NCI-H1092 treated with DMSO at 0.1 percent for 48 hours (cell line): Measurements from ENCODE around the gene CFAP46.
A peak's percentile ranks its signal among the peaks of the same experiment; 100 is the strongest.
"Not testable (repeated sequence)": the region's sequence is repeated elsewhere in the genome, so short reads cannot be mapped to it uniquely, and the experiment has no call there.

ENCODE experiments used
- DNase-seq: peaks from one replicate; lab custom pipeline; 2025; lab: John Stamatoyannopoulos, UW

Gene CFAP46

DNA sequence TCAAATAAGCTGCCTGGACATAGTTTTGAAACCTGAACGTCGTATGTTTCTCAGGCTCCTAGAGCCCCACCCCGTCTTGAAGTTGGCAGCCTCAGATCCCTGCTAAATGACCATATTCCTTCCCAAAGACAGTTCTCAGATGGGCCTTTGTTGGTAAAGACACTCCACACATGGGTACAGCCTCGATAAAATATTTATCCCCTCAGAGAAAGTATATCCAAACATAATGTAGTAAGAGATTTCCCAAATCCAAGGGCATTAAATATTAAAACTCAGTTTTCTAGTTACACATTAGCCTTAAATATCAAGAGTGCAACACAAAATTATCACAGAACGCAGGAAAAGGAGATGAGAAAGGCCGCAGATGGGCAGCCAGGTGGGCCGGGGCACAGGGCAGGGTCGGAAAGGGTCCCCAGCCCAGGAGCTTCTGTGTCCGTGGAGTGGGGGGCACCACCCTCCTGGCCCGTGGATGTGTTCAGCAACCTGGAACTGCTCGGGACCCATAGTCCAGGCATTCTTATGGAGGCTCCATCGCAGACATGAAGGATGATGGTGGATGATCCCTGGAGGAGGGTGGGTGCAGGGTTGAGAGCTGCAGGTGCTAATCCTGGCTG, 1.5 kb upstream of the CFAP46 start:
- no peak for DNase-seq

DNA sequence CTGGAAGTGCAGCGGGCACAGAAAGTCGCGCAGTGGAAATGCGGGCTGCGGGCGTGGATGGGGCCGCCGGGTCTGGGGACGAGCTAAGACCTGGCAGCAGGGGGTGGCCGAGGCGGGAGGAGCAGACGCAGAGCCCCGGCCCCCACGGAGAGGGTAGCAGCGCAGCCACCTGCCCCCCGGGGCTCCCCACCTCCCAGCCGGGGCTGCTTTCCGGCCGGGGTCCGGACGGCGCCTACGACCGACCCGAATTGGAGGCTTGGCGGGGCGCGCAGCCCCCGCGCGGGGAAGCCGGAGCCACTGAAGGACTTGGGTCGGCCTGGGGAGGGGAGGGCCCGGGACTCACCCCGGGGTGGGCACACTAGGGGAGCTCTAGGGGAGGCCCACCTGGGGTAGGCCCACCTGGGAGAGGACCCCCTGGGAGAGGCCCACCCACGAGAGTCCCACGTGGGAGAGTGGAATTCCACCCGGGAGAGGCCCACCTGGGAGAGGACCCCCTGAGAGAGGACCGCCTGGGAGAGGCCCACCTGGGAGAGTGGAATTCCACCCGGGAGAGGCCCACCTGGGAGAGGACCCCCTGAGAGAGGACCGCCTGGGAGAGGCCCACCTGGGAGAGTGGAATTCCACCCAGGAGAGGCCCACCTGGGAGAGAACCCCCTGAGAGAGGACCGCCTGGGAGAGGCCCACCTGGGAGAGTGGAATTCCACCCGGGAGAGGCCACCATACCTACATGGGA, 854 bp upstream of the CFAP46 start:
- no peak for DNase-seq

DNA sequence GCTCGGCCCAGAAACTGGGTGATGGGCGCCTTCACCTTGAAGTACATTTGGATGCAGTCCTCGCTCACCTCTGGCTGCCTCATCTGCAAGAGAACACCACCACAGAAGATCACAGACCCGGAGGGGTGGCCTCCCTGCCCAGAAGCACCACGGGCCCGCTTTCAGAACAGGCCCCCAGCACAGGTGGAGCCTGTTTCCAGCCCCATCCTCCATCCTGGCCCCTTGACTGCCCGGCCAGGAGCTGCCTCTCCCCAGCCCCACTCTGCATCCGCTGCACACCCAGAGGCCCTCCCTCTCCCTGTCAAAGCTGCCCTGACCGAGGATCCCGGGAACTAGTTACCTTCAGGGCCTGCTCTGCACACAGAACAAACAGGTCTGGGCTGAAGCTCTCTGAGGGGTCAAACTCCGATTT, 724 bp downstream of the CFAP46 start:
- DNase-seq = no peak

DNA sequence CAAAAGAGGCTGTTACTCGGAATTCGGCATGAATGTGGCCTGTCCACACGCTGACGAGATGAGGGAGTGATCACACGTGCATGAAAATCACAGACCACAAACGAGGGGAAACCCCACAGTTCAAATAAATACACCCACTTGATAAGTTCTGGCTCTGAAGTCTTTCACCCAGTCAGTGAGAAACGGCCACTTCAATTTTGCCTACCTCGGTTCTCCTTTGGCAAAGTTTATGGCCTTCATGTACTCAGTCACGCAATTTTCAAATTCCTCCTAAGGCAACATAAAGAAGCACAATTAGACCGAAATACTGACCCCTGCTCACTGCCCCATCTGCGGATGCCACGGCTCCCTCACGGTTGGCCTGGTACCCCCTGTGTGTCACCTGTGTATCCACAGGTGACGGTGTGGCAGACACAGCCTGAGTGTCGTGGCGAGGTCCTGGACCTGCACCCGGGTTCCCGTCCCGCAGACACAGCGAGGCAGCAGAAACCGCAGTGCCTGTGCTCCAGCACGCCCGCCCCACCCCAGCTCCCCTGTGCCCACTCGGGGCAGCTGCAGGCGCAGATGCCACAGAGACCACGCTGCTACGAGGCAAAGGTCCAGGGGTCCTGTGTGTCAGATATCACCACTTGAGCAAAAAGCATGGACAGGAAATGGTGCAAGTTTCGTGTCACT, 1.4 kb downstream of the CFAP46 start:
- DNase-seq = no peak

DNA sequence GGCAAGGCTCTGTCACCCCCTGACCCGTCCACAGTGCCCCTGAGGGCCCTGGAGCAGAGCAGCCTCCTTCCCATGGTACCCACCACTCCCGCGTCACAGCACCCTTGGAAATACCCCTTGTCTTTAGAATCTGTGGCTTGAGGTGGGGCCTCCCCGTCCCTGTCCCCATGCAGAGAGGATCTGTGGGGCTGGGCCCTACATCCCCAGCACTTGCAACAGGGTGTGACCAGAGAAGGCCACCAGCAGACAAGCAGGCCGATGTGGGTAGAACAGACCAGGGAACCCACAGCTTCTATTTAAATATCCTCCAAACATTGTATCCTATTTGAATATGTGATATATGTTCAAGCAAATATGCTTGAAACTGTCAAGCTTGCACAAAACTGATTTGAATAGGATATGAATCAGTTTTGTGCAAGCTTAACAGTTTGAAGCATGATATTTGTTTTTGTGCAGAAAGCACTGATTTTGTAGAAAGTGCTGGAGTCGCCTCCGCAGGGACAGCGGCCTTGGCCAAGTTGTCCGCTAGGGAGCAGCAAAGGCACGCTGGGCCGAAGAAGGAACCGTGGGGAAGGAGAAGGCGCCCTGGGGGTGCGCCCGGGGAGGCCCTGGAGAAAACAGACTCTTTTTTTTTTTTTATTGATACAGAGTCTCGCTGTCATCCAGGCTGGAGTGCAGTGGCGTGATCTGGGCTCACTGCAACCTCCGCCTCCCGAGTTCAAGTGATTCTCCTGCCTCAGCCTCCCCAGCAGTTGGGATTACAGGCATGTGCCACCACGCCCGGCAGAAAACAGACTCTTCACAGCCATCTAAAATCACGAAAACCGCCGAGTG, 2.2 kb downstream of the CFAP46 start:
- no peak for DNase-seq

DNA sequence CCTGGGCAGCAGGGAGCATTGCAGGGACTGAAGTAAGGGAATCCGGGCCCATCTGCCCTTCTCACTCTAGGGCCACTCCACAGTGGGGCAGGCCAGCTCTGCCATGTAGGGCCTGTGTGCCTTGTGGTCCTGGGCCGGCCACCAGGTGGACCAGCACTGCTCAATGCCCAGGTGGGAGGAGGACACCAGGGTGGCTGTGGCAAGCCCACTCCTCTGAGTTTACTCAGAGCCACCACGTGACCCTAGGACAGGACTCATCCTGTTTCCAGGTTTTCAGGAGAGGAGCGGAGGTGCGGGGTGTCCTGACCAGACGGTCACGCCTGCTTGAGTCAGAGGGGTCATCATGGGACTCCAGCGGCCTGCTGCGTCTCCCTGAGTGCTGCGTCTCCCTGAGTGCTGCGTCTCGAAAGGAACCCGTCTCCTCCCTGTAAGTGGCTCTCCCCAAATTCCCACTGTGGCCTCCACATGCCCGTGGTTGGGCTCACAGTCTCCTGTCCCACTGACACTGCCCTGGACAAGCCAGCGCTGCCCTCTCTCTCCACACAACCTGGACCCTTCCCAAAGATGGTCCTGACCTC, 2.9 kb downstream of the CFAP46 start:
- no peak for DNase-seq

DNA sequence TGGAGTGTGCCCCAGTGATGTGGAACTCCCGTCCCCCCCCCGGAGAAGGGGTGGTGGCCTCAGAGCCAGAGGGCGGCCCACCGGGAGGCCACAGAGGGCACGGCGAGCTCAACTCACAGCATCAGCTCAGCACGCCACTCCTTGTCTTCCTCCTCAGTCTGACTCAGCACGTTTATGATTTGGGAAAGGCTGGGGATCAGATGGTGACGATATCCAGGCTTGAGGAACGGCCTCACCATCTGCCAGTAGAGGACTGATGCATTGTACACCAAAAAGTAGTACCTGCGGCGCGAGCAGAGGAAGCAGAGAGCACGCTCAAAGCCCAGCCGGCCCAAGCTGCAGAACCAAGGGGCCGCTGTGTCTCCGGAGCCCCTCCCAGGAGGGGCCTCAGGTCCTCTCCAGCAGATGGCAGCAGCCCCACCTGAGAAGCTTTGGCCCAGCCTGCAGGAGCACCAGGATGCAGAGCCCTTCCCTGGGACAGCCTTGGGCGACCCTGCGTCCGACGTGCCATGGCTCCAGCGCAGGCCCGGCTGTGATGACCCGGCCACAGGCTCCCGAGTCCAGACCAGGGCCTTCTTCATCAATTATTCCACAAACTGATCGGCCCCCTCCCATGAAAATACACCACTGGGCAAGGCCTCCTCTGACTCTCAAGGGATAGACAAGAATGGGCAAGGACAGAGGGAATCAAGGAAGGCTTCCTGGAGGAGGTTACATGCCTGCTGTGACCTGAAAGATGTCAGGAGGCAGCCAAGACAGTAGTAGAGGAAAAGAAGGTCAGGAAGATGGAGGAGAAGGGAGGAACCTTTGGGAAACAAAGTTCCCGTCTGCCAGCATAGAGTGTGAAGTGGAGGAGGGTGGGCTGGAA, 3.7 kb downstream of the CFAP46 start:
- no peak for DNase-seq

DNA sequence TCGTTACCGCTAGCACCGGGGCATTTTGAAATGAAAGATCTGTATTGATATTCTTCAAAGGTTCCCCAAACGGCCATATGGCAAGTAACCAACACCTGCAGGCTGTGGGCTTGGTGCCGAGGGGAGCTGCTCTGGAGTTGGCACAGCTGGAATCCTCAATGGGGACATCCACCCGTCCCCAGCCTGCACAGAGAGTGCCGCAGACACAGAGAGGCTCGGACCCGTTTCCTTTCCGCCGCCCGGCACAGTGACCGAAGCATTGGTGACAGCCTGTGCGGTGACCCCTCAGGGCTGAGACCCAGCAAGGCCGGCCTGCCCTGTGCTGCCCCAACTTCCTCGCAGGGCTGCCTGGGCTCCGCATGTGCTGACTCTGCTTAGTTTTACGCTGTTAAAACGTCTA, 4.5 kb downstream of the CFAP46 start:
- DNase-seq = peak; percentile 15

DNA sequence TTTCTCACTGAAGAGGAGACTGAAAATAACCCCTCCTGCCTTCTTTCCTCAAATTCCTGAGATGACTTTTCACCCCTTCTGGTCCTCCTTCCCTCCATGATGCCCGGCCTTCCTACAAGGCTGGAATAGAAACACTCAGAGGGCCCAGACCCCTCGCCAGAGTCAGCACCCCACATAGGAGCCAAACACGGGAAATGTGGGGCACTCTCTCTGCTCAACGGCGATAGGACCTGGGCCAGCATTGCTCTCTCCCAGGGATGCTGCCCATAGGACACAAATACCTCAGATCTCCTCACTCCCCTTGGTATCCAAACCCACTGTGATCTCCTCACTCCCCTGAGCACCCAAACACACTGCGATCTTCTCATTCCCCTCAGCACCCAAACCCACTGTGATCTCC, 7.4 kb downstream of the CFAP46 start:
- no peak for DNase-seq

DNA sequence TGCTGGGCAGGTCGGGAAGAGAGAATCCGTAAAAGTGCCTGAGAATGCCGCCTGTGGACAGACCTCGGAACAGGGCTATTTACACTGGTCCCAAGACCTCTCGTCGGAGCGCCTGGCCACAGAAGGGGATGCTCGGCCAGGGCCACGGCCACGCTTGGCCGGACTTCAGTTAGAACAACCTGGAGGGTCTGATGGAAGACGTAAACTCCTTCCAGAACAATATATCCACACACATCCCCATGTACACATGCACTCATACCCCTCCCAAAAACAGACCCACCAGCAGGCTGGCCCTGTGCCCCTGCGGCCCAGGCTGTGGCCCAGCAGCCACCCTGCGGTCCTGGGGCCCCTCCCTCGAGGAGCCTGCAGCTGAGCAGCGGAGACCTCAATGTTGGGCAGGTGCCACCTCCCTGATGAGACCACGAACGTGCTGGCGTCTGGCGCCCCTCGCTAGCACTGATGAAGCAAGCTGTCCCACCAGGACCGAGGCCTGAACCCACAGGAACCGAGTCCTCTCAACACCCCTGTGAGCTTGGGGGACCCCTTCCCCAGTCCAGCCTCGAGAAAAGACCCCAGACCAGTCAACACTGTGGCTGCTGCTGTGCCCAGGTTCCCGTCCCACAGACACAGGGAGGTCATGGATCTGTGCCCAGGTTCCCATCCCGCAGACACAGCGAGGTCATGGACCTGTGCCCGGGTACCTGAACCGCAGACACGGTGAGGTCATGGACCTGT, 8.9 kb downstream of the CFAP46 start:
- DNase-seq = no peak

DNA sequence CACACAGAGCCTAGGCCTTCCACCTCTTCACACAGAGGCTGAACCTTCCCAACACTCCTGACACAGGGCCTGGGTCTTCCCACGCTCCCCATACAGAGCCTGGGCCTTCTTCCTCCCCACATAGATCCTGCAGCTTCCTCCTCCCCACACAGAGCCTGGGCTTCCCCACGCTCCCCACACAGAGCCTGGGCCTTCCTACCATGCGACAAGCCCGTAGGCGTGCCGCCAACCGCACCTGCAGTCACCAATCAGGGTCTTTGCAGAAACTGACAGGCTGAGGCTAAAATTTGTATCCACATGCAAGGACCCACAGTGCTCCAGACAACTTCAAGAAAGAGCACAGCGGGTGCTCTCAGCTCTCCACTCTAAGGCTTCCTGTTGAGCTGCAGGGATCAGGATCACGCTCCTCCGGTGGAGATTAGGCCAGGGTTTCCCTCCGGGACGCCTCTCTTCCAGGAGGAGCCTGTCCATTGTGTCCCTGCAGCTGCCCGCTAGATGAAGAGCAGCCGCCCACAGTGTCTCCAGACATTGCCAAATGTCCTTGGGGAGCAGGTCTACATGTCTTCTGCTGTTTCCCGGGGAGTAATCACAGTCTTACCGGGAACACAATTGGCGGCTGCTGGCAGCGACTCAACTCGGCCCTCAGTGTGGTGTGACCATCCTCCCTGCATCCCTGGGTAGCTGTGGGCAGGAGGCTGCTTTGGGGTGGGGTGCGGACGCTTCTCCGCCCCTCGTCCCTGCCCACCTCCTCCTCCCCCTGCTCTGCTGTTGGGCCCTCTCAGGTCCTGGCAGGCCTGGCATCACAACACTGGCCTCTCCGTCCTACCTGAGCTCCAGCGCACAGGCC, 9.7 kb downstream of the CFAP46 start:
- no peak for DNase-seq

DNA sequence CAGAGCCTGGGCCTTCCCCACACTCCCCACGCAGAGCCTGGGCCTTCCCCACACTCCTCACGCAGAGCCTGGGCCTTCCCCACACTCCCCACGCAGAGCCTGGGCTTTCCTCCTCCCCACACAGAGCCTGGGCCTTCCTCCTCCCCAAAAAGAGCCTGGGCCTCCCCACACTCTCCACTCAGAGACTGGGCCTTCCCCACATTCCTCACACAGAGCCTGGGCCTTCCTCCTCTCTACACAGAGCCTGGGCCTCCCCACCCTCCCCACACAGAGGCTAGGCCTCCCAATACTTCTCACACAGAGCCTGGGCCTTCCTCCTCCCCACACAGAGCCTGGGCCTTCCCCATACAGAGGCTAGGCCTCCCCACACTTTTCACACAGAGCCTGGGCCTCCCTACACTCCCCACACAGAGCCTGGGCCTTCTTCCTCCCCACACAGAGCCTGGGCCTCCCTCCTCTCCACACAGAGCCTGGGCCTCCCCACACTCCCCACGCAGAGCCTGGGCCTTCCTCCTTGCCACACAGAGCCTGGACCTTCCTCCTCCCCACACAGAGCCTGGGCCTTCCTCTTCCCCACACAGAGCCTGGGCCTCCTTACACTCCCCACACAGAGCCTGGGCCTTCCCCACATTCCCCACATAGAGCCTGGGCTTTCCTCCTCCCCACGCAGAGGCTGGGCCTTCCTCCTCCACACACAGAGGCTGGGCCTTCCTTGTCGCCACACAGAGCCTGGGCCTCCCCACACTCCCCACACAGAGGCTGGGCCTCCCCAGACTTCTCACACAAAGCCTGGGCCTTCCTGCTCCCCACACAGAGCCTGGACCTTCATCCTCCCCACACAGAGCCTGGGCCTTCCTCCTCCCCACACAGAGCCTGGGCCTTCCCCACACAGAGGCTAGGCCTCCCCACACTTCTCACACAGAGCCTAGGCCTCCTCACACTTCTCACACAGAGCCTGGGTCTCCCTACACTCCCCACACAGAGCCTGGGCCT, 10.8 kb downstream of the CFAP46 start:
- DNase-seq = not testable (repeated sequence)

DNA sequence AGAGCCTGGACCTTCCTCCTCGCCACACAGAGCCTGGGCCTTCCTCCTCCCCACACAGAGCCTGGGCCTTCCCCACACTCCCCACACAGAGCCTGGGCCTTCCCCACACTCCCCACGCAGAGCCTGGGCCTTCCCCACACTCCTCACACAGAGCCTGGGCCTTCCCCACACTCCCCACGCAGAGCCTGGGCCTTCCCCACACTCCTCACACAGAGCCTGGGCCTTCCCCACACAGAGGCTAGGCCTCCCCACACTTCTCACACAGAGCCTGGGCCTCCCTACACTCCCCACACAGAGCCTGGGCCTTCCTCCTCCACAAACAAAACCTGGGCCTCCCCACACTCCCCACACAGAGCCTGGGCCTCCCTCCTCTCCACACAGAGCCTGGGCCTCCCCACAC, 11.7 kb downstream of the CFAP46 start:
- DNase-seq = not testable (repeated sequence)

DNA sequence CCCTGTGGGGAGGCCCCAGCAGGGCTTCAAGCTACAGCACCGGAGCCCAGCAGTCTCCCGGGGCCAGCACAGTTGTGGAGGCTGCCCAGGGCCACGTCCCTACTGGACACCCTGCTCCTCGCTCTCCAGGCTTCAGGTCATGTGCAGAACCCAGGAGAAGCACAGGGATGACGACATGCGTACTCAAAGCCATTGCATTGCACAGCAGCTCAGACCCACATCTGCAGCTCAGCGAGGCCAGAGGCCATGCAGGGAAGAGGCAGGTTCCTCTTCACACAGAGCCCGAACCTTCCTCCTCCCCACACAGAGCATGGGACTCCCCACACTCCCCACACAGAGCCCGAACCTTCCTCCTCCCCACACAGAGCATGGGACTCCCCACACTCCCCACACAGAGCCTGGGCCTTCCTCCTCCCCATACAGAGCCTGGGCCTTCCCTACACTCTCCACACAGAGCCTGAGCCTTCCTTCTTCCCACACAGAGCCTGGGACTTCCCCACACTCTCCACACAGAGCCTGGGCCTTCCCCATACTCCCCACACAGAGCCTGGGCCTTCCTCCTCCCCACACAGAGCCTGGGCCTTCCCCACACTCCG, 12.3 kb downstream of the CFAP46 start:
- DNase-seq = no peak

DNA sequence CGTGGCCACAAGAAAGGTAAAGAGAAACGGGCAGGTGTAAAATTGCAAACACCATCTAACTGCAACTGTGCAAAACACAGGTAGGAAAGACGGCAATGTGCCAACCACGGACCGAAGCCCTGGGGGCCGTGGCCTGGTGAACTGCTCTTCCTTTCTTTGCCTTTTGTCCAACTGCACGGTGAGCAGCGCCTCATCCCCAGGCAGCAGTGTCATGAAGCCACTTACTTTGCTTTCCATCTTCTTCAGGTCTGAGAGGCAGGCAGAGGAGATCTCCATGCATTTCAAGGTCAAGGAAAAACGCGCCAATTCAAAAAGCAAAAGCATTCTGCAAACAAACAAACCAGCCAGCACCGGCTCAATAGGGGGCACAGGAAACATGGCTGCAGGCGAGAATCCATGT, 12.9 kb downstream of the CFAP46 start:
- DNase-seq = no peak

DNA sequence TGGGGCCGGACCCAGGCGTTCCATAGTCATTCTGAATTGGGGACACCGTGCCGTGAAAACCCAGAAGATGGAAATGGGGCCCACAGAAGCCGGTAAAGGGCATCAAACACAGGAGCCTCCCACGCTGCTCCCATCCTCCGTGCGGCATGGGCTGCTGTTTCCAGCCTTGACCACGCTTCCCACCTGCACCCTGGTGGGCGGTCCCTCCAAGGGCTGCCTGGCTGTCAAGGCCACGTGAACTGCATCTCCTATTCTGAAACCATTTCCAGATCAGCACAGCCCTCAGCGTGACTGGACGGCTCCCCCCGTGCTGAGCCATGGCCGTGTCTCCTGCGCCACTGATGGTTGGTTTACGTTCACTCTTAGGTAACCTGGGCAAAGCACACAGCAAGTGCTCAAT, 14.1 kb downstream of the CFAP46 start:
- no peak for DNase-seq

DNA sequence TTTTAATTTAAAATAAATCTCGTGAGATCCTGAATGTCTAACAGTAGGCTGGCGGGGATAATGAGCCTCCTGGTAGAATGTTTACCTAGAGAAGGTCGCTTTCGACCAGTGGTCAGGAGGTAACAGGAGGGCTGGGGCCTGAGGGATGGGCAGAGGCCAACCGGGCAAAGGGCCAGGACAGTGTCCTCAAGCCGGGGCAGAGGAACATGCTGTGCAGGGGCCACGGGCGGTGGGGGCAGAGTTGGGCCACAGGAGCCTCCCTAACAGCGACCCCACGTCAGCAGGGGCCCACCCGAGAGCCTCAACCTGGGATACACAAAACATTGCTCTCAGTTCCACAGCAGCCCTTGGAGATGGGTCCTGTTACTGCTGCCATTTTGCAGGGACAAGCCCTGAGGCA, 14.5 kb downstream of the CFAP46 start:
- DNase-seq = no peak
